ENCODE measurements around the gene DNTT.

DNA sequence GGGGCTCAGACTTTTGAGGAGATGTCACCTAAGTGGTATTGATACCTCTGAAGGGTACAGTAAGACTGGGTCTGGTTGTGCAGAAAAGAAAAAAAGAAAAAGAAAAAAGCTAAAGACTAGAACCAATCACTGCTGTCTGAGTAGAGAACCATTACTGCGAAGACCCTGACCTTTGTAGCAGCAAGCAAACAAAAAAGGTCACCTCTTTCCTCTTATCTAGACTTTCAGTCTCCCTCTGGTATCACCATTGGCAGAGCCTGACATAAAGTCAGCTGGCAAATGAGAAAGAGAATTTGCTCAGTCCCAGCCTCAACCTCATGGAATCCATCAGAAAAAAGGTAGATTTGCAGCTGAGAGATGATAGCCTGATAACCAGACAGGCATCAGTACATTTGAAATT, 2.6 kb upstream of the DNTT start:
- TF ChIP-seq ZNF589 (CRISPR knock-in tag; IDR thresholded peaks at IDR 0.05; ENCODE audit: low read depth) = no peak
- TF ChIP-seq, protein P1, sequence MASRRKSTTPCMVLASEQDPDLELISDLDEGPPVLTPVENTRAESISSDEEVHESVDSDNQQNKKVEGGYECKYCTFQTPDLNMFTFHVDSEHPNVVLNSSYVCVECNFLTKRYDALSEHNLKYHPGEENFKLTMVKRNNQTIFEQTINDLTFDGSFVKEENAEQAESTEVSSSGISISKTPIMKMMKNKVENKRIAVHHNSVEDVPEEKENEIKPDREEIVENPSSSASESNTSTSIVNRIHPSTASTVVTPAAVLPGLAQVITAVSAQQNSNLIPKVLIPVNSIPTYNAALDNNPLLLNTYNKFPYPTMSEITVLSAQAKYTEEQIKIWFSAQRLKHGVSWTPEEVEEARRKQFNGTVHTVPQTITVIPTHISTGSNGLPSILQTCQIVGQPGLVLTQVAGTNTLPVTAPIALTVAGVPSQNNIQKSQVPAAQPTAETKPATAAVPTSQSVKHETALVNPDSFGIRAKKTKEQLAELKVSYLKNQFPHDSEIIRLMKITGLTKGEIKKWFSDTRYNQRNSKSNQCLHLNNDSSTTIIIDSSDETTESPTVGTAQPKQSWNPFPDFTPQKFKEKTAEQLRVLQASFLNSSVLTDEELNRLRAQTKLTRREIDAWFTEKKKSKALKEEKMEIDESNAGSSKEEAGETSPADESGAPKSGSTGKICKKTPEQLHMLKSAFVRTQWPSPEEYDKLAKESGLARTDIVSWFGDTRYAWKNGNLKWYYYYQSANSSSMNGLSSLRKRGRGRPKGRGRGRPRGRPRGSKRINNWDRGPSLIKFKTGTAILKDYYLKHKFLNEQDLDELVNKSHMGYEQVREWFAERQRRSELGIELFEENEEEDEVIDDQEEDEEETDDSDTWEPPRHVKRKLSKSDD (conservative IDR thresholded peaks at IDR 0.05; ENCODE audit: low read length) = no peak

Data from K562 (cell line).